Smooth muscle cell (in vitro differentiated cells): ENCODE results near the gene CASP9. TPM values are rescaled to one million over a fixed set of nuclear protein-coding genes. Genes with fewer than 3 reads are reported as not detected.

Experiments used
- DNase-seq: peaks from one replicate; lab custom pipeline; 2025; ENCODE audit not compliant: unreplicated experiment; lab: John Stamatoyannopoulos, UW
- H2AFZ ChIP-seq: fragments of 200-600 bp; sonication (generic); 2 replicates; pipeline ENCODE4 v1.6.0; 2016; ENCODE audit warnings: antibody characterized with exemption, low read depth, mild to moderate bottlenecking
- H3F3A ChIP-seq: fragments of 200-600 bp; sonication (generic); 2 replicates; pipeline ENCODE4 v1.6.0; 2017; ENCODE audit warnings: antibody characterized with exemption, low read depth
- H3K27ac ChIP-seq: fragments of 200-600 bp; sonication (generic); 2 replicates; pipeline ENCODE4 v1.5.1; 2016; ENCODE audit warnings: low read depth, mild to moderate bottlenecking
- H3K27me3 ChIP-seq: fragments of 200-600 bp; sonication (generic); 2 replicates; pipeline ENCODE4 v1.6.1; 2016; ENCODE audit warnings: low read depth, mild to moderate bottlenecking
- H3K36me3 ChIP-seq: fragments of 200-600 bp; sonication (generic); 2 replicates; pipeline ENCODE4 v1.5.1; 2016; ENCODE audit warnings: low read depth
- H3K4me1 ChIP-seq: fragments of 200-600 bp; sonication (generic); 2 replicates; pipeline ENCODE4 v1.5.1; 2016; ENCODE audit warnings: low read depth
- H3K4me2 ChIP-seq: fragments of 200-600 bp; sonication (generic); 2 replicates; pipeline ENCODE4 v1.6.0; 2016; ENCODE audit warnings: mild to moderate bottlenecking
- H3K4me3 ChIP-seq: fragments of 200-600 bp; sonication (generic); 2 replicates; pipeline ENCODE4 v1.5.1; 2016; ENCODE audit warnings: mild to moderate bottlenecking
- H3K79me2 ChIP-seq: fragments of 200-600 bp; sonication (generic); 2 replicates; pipeline ENCODE4 v1.6.0; 2016; ENCODE audit warnings: low read depth, mild to moderate bottlenecking
- H3K9ac ChIP-seq: fragments of 200-600 bp; sonication (generic); 2 replicates; pipeline ENCODE4 v1.6.0; 2016; ENCODE audit warnings: low read depth
- H3K9me3 ChIP-seq: fragments of 200-600 bp; sonication (generic); replicated peaks from 2 replicates; pipeline ENCODE4 v1.5.1; 2016; ENCODE audit warnings: low read depth
- H4K20me1 ChIP-seq: fragments of 200-600 bp; sonication (generic); 2 replicates; pipeline ENCODE4 v1.6.0; 2016; ENCODE audit warnings: low read depth
- CTCF ChIP-seq: fragments of 200-600 bp; sonication (generic); IDR thresholded peaks from 2 replicates; pipeline ENCODE4 v1.5.1; 2017; ENCODE audit warnings: borderline replicate concordance, mild to moderate bottlenecking, antibody characterized with exemption; ENCODE audit not compliant: insufficient read depth, poor library complexity, severe bottlenecking
- whole genome bisulfite sequencing: methylation state at CpG from one replicate; pipeline ENCODE4 v1.1.7; 2016; ENCODE audit warnings: low lambda C conversion rate; 5-methylcytosine and 5-hydroxymethylcytosine counted together
- polyA plus RNA-seq: library from polyadenylated mRNA; unstranded; fragments of >200 nt; fragmentation: Nextera tagmentation; extraction: Ambion mirVana; gene quantifications from 2 replicates; pipeline ENCODE4 v1.2.1, GENCODE V29; 2016
- total RNA-seq: library from RNA; depleted of rRNA; stranded (reverse); fragments of >200 nt; gene quantifications from 2 replicates; pipeline ENCODE4 v1.2.3, GENCODE V29; 2014

The CASP9 gene
- total and polyA plus RNA-seq, 2 experiments from 2014 or later: 4.2 to 4.8 TPM

GRCh38 chr1:15525050-15526020, 1.3 kb upstream of the CASP9 start:
- Histone ChIP-seq H3K79me2 (peaks cover 30% of the 10 kb centered on the region), H3K36me3 (no peaks in the 10 kb centered on the region), H3K27me3 (no peaks in the 10 kb centered on the region), H3K27ac (peak overlapping the region; percentile 99), H3K9ac (peak overlapping the region; percentile 67), H4K20me1 (no peaks in the 10 kb centered on the region), H2AFZ (peak overlapping the region; percentile 49), H3F3A (peaks cover 8% of the 10 kb centered on the region), H3K4me2 (peak overlapping the region; percentile 79), H3K9me3 (no peaks in the 10 kb centered on the region), H3K4me1 (peaks cover 27% of the 10 kb centered on the region), H3K4me3 (peak overlapping the region; percentile 87)
- no peak for DNase-seq
- TF ChIP-seq CTCF: no peak
- WGBS: 6% methylated on average over 24 of the region's 40 CpGs

- peaks cover 21% of the 10 kb centered on the region for H3K79me2 ChIP-seq
- 2% methylated on average over 25 of the region's 88 CpGs for WGBS
- peak overlapping the region; percentile 92 for H3K4me2 ChIP-seq
Measured at GRCh38 chr1:15524283-15525049, 451 bp upstream of the CASP9 start.

GRCh38 chr1:15523104-15524020, 653 bp downstream of the CASP9 start:
- peaks cover 23% of the 10 kb centered on the region for H3K4me1 ChIP-seq
- peak overlapping the region; percentile 92 for H3K4me2 ChIP-seq
- H3K27me3 ChIP-seq: no peaks in the 10 kb centered on the region
- no peak for TF ChIP-seq CTCF
- H3K4me3 ChIP-seq: peak overlapping the region; percentile 87
- H3K36me3 ChIP-seq: no peaks in the 10 kb centered on the region
- H3F3A ChIP-seq: peaks cover 8% of the 10 kb centered on the region
- 46% methylated on average over 18 of the region's 18 CpGs for WGBS
- H3K9ac ChIP-seq: peak overlapping the region; percentile 86
- peak overlapping the region; percentile 89 for H2AFZ ChIP-seq
- no peaks in the 10 kb centered on the region for H4K20me1 ChIP-seq
- H3K79me2 ChIP-seq: peaks cover 12% of the 10 kb centered on the region
- H3K9me3 ChIP-seq: no peaks in the 10 kb centered on the region
- no peak for DNase-seq
- H3K27ac ChIP-seq: peak overlapping the region; percentile 83

More at GRCh38 chr1:15524283-15525049, 451 bp upstream of the CASP9 start:
- no peak for TF ChIP-seq CTCF
- H4K20me1 ChIP-seq: no peaks in the 10 kb centered on the region
- DNase-seq: peak; percentile 100
- no peaks in the 10 kb centered on the region for H3K27me3 ChIP-seq
- peaks cover 27% of the 10 kb centered on the region for H3K4me1 ChIP-seq
- no peaks in the 10 kb centered on the region for H3K36me3 ChIP-seq
- peak overlapping the region; percentile 98 for H3K9ac ChIP-seq
- no peaks in the 10 kb centered on the region for H3K9me3 ChIP-seq
- H3F3A ChIP-seq: peaks cover 8% of the 10 kb centered on the region
- H3K27ac ChIP-seq: peak overlapping the region; percentile 99
- H3K4me3 ChIP-seq: peak overlapping the region; percentile 87
- no peak overlapping the region for H2AFZ ChIP-seq
